Stimulated activated CD8-positive, alpha-beta memory T cell treated with anti-CD3 and anti-CD28 coated beads, Interleukin-15, amount 100 ng/mL, for 1 hour (primary cell): Measurements from ENCODE around the gene MAT2A.
"Not testable (repeated sequence)": the region's sequence is repeated elsewhere in the genome, so short reads cannot be mapped to it uniquely, and the experiment has no call there.

Source experiments
- DNase-seq: peaks from one replicate; pipeline ENCODE4 v3.0.0-alpha.2; 2020; ENCODE audit warnings: low read depth

Gene MAT2A

GRCh38 chr2:85579266-85579935 is 40.4 kb downstream of the MAT2A start:
- no peak for DNase-seq

GRCh38 chr2:85580206-85580605 is 41.2 kb downstream of the MAT2A start:
- no peak for DNase-seq

DNA sequence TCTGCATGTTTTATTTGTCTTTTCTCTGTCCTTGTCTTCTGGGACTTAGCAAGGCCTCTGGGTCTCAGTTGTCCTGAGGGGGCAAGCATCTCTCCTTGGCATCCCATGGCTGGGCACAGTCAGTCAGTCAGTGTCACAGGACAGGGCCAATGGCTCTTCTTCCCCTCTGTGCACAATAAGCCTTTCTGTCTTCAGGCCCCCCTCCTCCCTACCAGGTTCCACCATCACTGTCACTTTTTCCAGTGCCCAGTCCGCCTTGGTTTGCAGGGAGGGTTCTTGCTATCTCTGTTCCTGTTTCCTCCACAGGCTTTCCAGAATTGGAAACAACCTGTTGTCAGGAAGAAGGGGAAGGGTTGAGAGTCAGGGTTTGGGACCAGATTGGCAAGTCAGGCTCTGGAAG is 43.5 kb downstream of the MAT2A start:
- no peak for DNase-seq

DNA sequence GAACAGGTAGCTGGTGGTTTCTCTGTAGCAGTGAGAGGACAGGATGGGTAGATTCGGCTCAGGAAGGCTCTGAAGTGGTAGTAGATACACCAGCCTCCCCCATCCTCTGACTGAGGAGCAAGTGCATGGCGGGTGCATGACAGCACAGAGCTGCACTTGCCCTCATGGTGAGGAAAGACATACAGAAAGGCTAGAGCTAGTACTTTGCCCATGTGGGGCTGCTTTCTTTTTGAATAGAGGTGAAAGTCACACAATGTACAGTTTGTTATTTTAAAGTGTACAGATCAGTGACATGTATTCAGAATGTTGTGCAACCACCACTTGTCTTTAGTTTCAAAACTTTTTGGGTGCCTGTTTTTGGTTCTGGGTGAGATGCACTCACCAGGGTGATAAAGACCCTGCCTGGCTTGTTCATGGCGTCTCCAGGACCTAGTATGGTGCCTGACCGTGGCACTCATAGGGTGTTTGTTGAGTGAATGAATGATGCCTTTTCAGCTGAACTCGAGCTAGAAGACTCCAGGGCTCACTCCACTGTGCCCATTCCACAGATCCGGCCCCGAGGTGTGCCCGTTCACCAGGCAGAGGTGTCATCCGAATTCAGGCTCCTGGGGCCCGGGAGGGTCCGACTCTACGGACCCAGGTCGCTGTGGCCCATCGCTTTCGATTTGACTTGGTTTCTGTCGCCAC is 44.8 kb downstream of the MAT2A start:
- DNase-seq = no peak

- no peak for DNase-seq
Observed at GRCh38 chr2:85584354-85584856, 45.4 kb downstream of the MAT2A start, which contains the start of gene VAMP5. Gene VAMP5 (plus strand): TSS chr2:85584431. CDS start chr2:85584491, 60 bp downstream.

GRCh38 chr2:85584857-85585780 is 46.2 kb downstream of the MAT2A start:
- DNase-seq = no peak

DNA sequence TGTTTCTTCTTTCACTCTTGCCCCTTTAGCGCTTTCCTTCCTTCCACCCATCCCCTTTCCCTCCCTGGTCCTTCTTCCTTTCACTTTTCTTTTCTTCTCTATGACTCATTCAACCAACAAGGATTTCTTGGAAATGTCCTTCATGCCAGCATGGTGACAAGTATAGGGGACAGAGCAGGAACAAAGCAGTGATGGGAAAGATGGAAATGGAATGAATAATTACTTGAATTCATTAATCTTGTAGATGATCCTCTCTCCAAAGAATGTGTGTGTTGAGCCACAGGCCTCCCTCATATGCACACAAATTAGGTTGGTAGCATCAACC is 46.8 kb downstream of the MAT2A start:
- DNase-seq = no peak

DNA sequence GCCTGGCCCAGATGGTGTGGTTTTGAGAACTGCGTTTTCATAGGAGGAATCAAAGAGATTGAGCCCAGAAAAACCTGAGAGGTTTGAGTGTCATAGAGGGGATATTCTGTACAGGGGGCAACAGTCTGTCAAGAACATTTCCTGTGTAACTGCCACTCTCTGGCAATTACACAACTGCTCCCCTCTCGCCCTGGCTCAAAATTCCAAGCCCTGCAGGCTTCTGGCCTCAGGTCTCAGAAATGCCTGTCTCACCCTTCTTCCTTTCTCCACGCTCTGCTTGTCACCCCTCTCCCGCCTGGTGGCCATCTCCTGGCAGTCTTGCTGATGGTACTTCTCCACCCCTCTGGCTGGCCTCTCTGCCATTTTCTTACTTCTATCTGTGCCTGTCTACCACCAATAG is 49.3 kb downstream of the MAT2A start:
- DNase-seq = no peak

DNA sequence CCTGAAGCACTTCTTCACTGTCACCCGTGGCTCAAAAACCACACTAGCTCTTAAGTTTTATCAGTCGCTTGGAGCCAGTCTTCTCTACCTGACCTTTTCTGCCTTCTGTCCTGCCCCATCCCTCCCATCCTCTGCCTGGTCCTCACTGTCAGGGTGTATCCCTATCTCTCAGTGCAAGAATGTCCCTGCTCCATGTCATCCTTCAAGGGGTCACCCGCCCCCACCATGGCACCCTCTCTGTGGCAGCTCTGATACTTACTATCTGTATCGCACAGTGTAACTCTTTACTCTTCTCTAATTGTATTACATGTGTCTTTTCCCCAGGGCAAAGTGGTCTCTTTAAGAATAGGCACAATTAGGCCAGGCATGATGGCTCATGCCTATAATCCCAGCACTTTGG is 49.7 kb downstream of the MAT2A start:
- no peak for DNase-seq

DNA sequence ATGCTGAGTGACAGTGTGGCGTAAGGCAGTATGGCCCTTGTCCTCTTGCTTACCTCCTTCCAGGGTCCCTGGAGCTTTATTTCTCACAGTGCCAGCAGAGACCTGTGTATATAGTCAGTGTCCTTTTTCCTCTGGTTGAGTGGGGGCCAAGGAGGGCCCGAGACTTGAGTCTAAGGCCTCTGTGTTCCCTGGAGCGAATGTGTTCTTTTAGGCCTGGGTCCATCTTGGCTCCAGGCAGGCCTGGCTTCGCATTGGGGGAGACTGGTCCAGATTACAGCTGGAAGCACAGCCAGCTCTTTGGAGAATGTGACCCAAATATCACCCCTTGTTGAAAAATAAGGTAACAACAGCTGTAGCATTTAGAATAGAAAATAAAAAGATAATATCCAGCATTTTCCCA is 50.2 kb downstream of the MAT2A start:
- DNase-seq = no peak

DNA sequence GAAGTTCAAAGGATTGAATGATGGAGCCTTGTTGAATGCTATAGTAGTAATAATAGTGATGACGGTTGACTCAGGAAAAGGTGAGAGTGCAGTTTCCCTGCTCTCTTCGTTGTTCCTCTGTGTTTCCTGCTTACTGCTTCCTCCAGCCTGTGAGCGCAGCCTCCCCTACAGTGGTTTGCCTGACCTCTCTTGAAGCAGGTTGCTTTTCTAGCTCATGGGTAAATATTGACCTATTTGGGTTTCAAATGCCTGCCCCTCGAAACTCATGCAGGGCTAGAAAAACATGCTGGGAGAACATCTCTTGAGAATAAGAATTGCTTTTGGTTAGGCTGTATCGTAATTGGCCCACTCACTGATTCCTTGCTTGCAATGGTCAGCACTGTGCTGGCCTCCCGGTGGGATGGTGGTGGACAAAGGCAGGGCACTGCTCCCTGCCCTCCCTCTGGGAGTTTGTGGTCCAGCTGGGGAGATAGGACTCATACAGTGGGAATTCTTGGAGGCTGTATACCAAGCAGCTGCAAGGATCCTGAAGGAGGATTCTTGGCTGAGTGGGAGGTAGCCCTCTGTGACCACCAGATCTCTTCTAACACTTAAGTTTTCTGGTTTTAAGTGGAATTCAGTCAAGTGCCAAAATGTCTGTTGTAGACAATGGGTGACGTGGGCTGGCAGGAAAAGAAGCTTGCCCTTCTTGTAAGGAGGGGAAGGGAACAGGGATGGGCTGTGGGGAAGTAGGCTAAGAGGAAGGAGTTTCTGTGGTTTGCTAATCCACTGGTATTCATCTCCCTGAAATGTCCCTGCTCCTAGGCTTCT is 51.2 kb downstream of the MAT2A start:
- no peak for DNase-seq

DNA sequence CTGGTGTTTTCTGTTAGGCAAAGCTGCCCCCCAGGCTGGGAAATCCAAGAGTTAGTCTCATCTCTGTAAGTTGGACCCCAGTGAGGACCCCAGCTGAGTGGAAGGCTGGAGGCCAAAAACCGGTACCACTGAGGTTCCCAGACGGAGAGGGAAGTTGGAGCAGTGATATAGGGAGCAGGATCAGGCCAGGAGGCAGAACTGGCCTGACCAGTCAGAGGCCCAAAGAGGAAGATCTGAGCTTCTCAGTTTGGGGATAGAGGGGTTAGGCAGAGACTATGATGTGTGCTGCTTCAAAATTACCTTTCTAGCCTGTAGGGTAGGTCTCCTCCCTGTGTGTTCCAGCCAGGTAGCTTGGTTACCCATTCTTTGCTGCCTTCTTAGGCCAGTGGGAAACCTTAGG is 52.0 kb downstream of the MAT2A start:
- no peak for DNase-seq

DNA sequence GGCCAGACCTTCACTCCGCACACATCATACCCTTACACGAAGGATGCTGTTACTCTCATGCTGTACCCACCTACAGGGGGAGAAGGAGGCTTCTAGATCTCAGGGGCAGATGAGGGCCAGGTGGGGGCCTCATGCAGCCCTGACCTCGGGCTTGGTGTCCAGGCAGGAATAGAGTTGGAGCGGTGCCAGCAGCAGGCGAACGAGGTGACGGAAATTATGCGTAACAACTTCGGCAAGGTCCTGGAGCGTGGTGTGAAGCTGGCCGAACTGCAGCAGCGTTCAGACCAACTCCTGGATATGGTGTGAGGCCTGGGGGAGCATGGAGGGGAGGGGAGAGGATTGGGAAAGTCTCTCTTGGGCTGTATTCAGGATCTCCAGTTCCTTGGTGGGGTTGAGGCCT is 52.6 kb downstream of the MAT2A start:
- no peak for DNase-seq

- DNase-seq = not testable (repeated sequence)
Observed at GRCh38 chr2:85592299-85592698, 53.3 kb downstream of the MAT2A start.

DNA sequence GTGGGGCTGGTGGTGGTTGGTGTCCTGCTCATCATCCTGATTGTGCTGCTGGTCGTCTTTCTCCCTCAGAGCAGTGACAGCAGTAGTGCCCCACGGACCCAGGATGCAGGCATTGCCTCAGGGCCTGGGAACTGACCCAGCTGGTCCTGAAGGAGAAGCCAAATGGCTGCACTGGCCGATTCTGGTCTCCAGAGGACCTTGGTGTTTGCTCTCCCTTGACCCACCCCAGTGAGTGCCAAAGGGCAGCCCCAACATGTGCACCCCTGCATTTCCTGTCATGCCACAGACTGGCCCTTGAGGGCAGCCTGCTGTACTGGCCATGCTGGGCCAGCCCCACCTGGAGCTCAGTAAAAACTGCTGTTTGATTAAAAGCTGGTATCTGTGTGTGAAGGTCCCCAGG is 54.1 kb downstream of the MAT2A start:
- no peak for DNase-seq
